ENCODE measurements around the gene IL23R.

GRCh38 chr1:67190942-67191341, 24.7 kb downstream of the IL23R start:
- no peak for TF ChIP-seq CTCF (conservative IDR thresholded peaks at IDR 0.05; ENCODE audit: low read length)
- no peak for TF ChIP-seq EZH2phosphoT487 (IDR thresholded peaks at IDR 0.05; ENCODE audit: borderline replicate concordance, low read depth, low read length)

Measured in OCI-LY7 (cell line).